Gastrocnemius medialis (tissue), 4 donors: ENCODE data around the gene MARK3. TPM values are rescaled to one million over a fixed set of nuclear protein-coding genes. Genes with fewer than 3 reads are reported as not detected.

Experiments used
- ATAC-seq, 2 donors: fragments of 150-250 bp; one replicate each; pipeline ENCODE4 v1.9.1; 2016
- DNase-seq, 2 donors: peaks; one replicate each; pipeline ENCODE4 v3.0.0-alpha.2; 2019
- H3K27ac ChIP-seq, 4 donors: fragments of 200-600 bp; sonication (generic); 1 replicate in 1 of 4; 2 replicates in 3 of 4; pipeline ENCODE4 v1.5.1; 2016 to 2018; ENCODE audit warnings: mild to moderate bottlenecking in 2 of 4, moderate library complexity in 1 of 4
- H3K27me3 ChIP-seq, 3 donors: fragments of 200-600 bp; sonication (generic) in 2 of 3; 1 replicate in 1 of 3; 2 replicates in 2 of 3; pipeline versions ENCODE4 v1.5.1 to v1.6.0; 2016 to 2019; ENCODE audit warnings: mild to moderate bottlenecking in 1 of 3, moderate library complexity in 1 of 3
- H3K36me3 ChIP-seq, 2 donors: fragments of 200-600 bp; sonication (generic) in 1 of 2; one replicate each; pipeline ENCODE4 v1.5.1; 2017 to 2018
- H3K4me1 ChIP-seq, 2 donors: fragments of 200-600 bp; sonication (generic) in 1 of 2; one replicate each; pipeline ENCODE4 v1.5.1; 2016 to 2017; ENCODE audit warnings: mild to moderate bottlenecking in 2 of 2
- H3K4me3 ChIP-seq, 4 donors: fragments of 200-600 bp; sonication (generic) in 3 of 4; 1 replicate in 1 of 4; 2 replicates in 3 of 4; pipeline ENCODE4 v1.5.1; 2016 to 2019; ENCODE audit warnings: mild to moderate bottlenecking in 2 of 4
- H3K9me3 ChIP-seq, 3 donors: fragments of 200-600 bp; sonication (generic) in 2 of 3; 1 replicate in 1 of 3; 2 replicates in 2 of 3; pipeline ENCODE4 v1.5.1; 2016 to 2019
- POLR2A ChIP-seq, 2 donors: fragments of 450-650 bp; IDR thresholded peaks; one replicate each; pipeline ENCODE4 v1.6.1; 2017; ENCODE audit warnings: antibody characterized with exemption in 2 of 2, mild to moderate bottlenecking in 2 of 2, moderate library complexity in 2 of 2
- in situ Hi-C, 4 donors: fragments of 200-750 bp; cut with MboI; loops; one replicate each; pipeline versions ENCODE4 v1.15.0 to v1.8.0; 2017; ENCODE audit warnings: low sequenced_read_pairs in 4 of 4
- intact Hi-C: fragments of 100-400 bp; cut with DNase I; formaldehyde crosslinking; loops from one replicate; pipeline ENCODE4 v1.15.1; 2023; ENCODE audit warnings: low total_unique reads
- total RNA-seq, 4 donors: library from RNA; depleted of rRNA; stranded (reverse); fragments of >200 nt; gene quantifications; one replicate each; pipeline versions ENCODE4 v1.1.0 to v1.2.3, GENCODE V29; 2016
- TF ChIP-seq, protein P1 (sequence below), 5 experiments: fragments of 450-650 bp in 3 of 5; fragments of 200-600 bp in 2 of 5; sonication (generic) in 2 of 5; IDR thresholded peaks in 4 of 5; conservative IDR thresholded peaks in 1 of 5; 1 replicate in 4 of 5; 2 replicates in 1 of 5; pipeline ENCODE4 v1.5.1; 2016 to 2019; ENCODE audit warnings: antibody characterized with exemption in 5 of 5, mild to moderate bottlenecking in 3 of 5, moderate library complexity in 3 of 5

Gene MARK3
- total RNA-seq, 4 donors from 2014 or later, result 60.2 to 73.1 (median 71.6) TPM

DNA sequence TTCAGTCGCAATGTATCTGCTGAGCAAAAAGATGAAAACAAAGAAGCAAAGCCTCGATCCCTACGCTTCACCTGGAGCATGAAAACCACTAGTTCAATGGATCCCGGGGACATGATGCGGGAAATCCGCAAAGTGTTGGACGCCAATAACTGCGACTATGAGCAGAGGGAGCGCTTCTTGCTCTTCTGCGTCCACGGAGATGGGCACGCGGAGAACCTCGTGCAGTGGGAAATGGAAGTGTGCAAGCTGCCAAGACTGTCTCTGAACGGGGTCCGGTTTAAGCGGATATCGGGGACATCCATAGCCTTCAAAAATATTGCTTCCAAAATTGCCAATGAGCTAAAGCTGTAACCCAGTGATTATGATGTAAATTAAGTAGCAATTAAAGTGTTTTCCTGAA, 117.7 kb downstream of the MARK3 start:
- H3K4me1 ChIP-seq, result peaks cover 10% of the 10 kb centered on the region in 2 donors
- intact Hi-C loops (loop anchor here (5.0 kb wide), 2 partner anchors 44 to 171 kb away; partner anchors contain the start of gene EIF5), in situ Hi-C loops (no loop called here)
- TF ChIP-seq, protein P1, sequence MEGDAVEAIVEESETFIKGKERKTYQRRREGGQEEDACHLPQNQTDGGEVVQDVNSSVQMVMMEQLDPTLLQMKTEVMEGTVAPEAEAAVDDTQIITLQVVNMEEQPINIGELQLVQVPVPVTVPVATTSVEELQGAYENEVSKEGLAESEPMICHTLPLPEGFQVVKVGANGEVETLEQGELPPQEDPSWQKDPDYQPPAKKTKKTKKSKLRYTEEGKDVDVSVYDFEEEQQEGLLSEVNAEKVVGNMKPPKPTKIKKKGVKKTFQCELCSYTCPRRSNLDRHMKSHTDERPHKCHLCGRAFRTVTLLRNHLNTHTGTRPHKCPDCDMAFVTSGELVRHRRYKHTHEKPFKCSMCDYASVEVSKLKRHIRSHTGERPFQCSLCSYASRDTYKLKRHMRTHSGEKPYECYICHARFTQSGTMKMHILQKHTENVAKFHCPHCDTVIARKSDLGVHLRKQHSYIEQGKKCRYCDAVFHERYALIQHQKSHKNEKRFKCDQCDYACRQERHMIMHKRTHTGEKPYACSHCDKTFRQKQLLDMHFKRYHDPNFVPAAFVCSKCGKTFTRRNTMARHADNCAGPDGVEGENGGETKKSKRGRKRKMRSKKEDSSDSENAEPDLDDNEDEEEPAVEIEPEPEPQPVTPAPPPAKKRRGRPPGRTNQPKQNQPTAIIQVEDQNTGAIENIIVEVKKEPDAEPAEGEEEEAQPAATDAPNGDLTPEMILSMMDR (IDR thresholded peaks at IDR 0.05 in 4 of 5, conservative IDR thresholded peaks at IDR 0.05 in 1 of 5), result no peak
- TF ChIP-seq POLR2A (IDR thresholded peaks at IDR 0.05), result no peak
- H3K27ac ChIP-seq, result no peak overlapping the region
- ATAC-seq (no peak), DNase-seq (no peak)
- no peaks in the 10 kb centered on the region for H3K27me3 ChIP-seq
- peaks cover 0 to 49% of the 10 kb centered on the region in 2 donors for H3K36me3 ChIP-seq
- H3K9me3 ChIP-seq, result no peaks in the 10 kb centered on the region
- H3K4me3 ChIP-seq, result no peak overlapping the region

DNA sequence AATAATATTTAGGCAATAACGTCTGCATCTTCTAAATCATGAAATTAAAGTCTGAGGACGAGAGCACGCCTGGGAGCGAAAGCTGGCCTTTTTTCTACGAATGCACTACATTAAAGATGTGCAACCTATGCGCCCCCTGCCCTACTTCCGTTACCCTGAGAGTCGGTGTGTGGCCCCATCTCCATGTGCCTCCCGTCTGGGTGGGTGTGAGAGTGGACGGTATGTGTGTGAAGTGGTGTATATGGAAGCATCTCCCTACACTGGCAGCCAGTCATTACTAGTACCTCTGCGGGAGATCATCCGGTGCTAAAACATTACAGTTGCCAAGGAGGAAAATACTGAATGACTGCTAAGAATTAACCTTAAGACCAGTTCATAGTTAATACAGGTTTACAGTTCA, 118.1 kb downstream of the MARK3 start:
- ATAC-seq (no peak), DNase-seq (no peak)
- peaks cover 0 to 53% of the 10 kb centered on the region in 2 donors for H3K36me3 ChIP-seq
- in situ Hi-C loops (no loop called here), intact Hi-C loops (loop anchor here (5.0 kb wide), 2 partner anchors 44 to 171 kb away; partner anchors contain the start of gene EIF5)
- H3K9me3 ChIP-seq, result no peaks in the 10 kb centered on the region
- TF ChIP-seq, protein P1 (IDR thresholded peaks at IDR 0.05 in 4 of 5, conservative IDR thresholded peaks at IDR 0.05 in 1 of 5), result no peak
- TF ChIP-seq POLR2A (IDR thresholded peaks at IDR 0.05), result no peak
- no peaks in the 10 kb centered on the region for H3K27me3 ChIP-seq
- no peak overlapping the region for H3K4me3 ChIP-seq
- H3K4me1 ChIP-seq, result peaks cover 10% of the 10 kb centered on the region in 2 donors
- H3K27ac ChIP-seq, result no peak overlapping the region

DNA sequence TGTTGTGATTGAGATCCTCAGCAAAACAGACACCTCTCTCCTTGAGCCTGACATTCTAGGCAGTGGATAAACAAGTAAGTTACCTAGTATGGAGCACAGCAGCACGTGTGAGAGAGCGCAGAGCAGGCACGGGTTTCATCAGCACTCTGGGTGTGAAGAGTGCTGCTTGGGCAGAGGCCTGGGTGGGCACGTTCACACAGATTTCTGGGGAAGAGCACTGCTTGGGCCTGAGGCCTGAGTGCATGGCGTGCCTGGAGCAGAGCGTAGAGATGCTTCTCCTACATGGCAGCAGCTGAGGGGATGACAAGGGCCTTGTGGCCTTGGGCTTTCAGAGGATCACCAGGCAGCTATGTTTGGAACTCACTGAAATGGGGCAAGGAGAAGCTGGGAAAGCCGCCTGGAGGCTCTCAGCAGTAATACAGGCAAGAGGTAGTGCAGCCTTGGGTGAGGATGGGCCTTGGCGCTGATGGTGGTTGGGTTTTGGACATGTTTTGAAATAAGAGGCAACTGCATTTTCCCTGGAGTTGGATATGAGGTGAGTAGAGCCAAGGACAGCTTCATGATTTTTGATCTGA, 119.9 kb downstream of the MARK3 start:
- Histone ChIP-seq H3K27me3 (no peaks in the 10 kb centered on the region), H3K9me3 (no peaks in the 10 kb centered on the region), H3K27ac (no peak overlapping the region), H3K36me3 (peaks cover 0 to 68% of the 10 kb centered on the region in 2 donors), H3K4me1 (peaks cover 7 to 10% of the 10 kb centered on the region in 2 donors), H3K4me3 (no peak overlapping the region)
- intact Hi-C loops (loop anchor here (5.0 kb wide), 2 partner anchors 42 to 173 kb away; partner anchors contain the start of gene EIF5), in situ Hi-C loops (no loop called here)
- DNase-seq (peak in 1 of 2 donors; percentile 5), ATAC-seq (no peak)
- TF ChIP-seq, protein P1 (IDR thresholded peaks at IDR 0.05 in 4 of 5, conservative IDR thresholded peaks at IDR 0.05 in 1 of 5), result no peak

DNA sequence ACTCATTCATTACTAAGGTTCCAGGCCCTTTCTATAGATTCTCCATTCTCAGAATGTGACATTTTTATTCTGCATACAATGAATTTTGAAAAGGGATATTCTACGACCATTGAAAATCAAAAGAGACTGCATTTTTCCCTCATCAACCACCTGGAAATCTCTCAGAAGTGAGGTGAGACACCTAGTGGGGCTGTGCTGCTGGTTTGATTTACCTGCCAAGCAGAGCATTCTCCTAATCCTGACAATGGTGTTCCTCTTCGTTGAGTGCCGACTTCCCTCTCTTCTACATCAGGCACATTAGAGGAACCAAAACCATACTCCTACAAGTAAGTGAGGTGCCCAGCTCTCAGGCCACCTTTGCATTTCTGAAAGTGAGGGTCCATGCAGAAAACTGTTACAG, 122.5 kb downstream of the MARK3 start:
- in situ Hi-C loops, result no loop called here
- Histone ChIP-seq H3K36me3 (peaks cover 0 to 57% of the 10 kb centered on the region in 2 donors), H3K4me3 (no peak overlapping the region), H3K9me3 (no peaks in the 10 kb centered on the region), H3K4me1 (peaks cover 6% of the 10 kb centered on the region in 2 donors), H3K27ac (no peak overlapping the region), H3K27me3 (no peaks in the 10 kb centered on the region)
- DNase-seq (peak in 1 of 2 donors; percentile 0), ATAC-seq (no peak)
- intact Hi-C loops, result no loop called here
- TF ChIP-seq, protein P1 (IDR thresholded peaks at IDR 0.05 in 4 of 5, conservative IDR thresholded peaks at IDR 0.05 in 1 of 5), result no peak
- no peak for TF ChIP-seq POLR2A (IDR thresholded peaks at IDR 0.05)
